Ishikawa (cell line): ENCODE results near the gene OSBPL10.

Source experiments
- CEBPB ChIP-seq: IDR thresholded peaks from 2 replicates; pipeline ENCODE4 v1.6.1; 2012
- CREB1 ChIP-seq: IDR thresholded peaks from 2 replicates; pipeline ENCODE4 v1.6.1; 2012; ENCODE audit warnings: low read depth
- EGR1 ChIP-seq: IDR thresholded peaks from 2 replicates; pipeline ENCODE4 v1.6.1; 2012
- EP300 ChIP-seq: IDR thresholded peaks from 2 replicates; pipeline ENCODE4 v1.6.1; 2012; ENCODE audit warnings: borderline replicate concordance
- FOXM1 ChIP-seq: IDR thresholded peaks from 2 replicates; pipeline ENCODE4 v1.6.1; 2012; ENCODE audit warnings: low read depth, borderline replicate concordance
- MAX ChIP-seq: IDR thresholded peaks from 2 replicates; pipeline ENCODE4 v1.6.1; 2012
- NFIC ChIP-seq: IDR thresholded peaks from 2 replicates; pipeline ENCODE4 v1.6.1; 2012
- RAD21 ChIP-seq: IDR thresholded peaks from 2 replicates; pipeline ENCODE4 v1.6.1; 2012; ENCODE audit warnings: low read depth
- REST ChIP-seq: IDR thresholded peaks from 2 replicates; pipeline ENCODE4 v1.6.1; 2012; ENCODE audit warnings: low read depth, mild to moderate bottlenecking
- TAF1 ChIP-seq: IDR thresholded peaks from 2 replicates; pipeline ENCODE4 v1.6.1; 2012; ENCODE audit warnings: low read depth, mild to moderate bottlenecking
- TCF12 ChIP-seq: IDR thresholded peaks from 2 replicates; pipeline ENCODE4 v1.6.1; 2012; ENCODE audit warnings: low read depth
- TEAD4 ChIP-seq: IDR thresholded peaks from 2 replicates; pipeline ENCODE4 v1.6.1; 2012
- USF1 ChIP-seq: IDR thresholded peaks from 2 replicates; pipeline ENCODE4 v1.6.1; 2012
- YY1 ChIP-seq: IDR thresholded peaks from 2 replicates; pipeline ENCODE4 v1.6.1; 2012; ENCODE audit warnings: low read depth
- ZBTB7A ChIP-seq: IDR thresholded peaks from 2 replicates; pipeline ENCODE4 v1.6.1; 2012; ENCODE audit warnings: low read depth

The OSBPL10 gene

GRCh38 chr3:31738412-31738811, 242.7 kb downstream of the OSBPL10 start:
- TF ChIP-seq CREB1 (no peak), ZBTB7A (no peak), TCF12 (no peak), EGR1 (no peak), USF1 (no peak)

GRCh38 chr3:31735667-31736066, 245.4 kb downstream of the OSBPL10 start:
- no peak for TF ChIP-seq TAF1
- TF ChIP-seq EP300 = no peak
- no peak for TF ChIP-seq CREB1
- TF ChIP-seq USF1 = no peak
- TF ChIP-seq EGR1 = no peak
- TF ChIP-seq TEAD4 = no peak
- no peak for TF ChIP-seq YY1
- TF ChIP-seq CEBPB = no peak
- no peak for TF ChIP-seq FOXM1
- TF ChIP-seq ZBTB7A = no peak
- no peak for TF ChIP-seq REST
- no peak for TF ChIP-seq TCF12
- no peak for TF ChIP-seq RAD21
- no peak for TF ChIP-seq NFIC
- TF ChIP-seq MAX = no peak

- TF ChIP-seq MAX (no peak), CEBPB (no peak), FOXM1 (0 out of 2 replicates have a peak, but pooled peaks have one; percentile 32), ZBTB7A (no peak), EGR1 (no peak), TAF1 (no peak), RAD21 (0 out of 2 replicates have a peak, but pooled peaks have one; percentile 1), NFIC (peak; percentile 99), YY1 (no peak), REST (no peak), TEAD4 (peak; percentile 91), TCF12 (peak; percentile 68; the same call in 1 of the 2 replicates), CREB1 (no peak), EP300 (peak; percentile 57; the same call in 1 of the 2 replicates), USF1 (no peak)
These were observed 247.8 kb downstream of the OSBPL10 start for GRCh38 chr3:31733234-31733667.

- TF ChIP-seq RAD21 = no peak
- TF ChIP-seq NFIC = peak; percentile 21; the same call in 1 of the 2 replicates
- no peak for TF ChIP-seq MAX
These were observed 248.5 kb downstream of the OSBPL10 start for GRCh38 chr3:31732548-31732947.

- no peak for TF ChIP-seq EGR1
- TF ChIP-seq USF1 = no peak
- TF ChIP-seq YY1 = no peak
- TF ChIP-seq EP300 = no peak
- no peak for TF ChIP-seq REST
- TF ChIP-seq FOXM1 = no peak
- no peak for TF ChIP-seq MAX
- TF ChIP-seq CEBPB = no peak
- TF ChIP-seq ZBTB7A = no peak
- no peak for TF ChIP-seq NFIC
- no peak for TF ChIP-seq TCF12
- no peak for TF ChIP-seq CREB1
- TF ChIP-seq TAF1 = no peak
- no peak for TF ChIP-seq TEAD4
- TF ChIP-seq RAD21 = no peak
These were observed 251.5 kb downstream of the OSBPL10 start for GRCh38 chr3:31729573-31729972.
